Keratinocyte (primary cell): Measurements from ENCODE around the gene SLCO3A1. TPM values are rescaled to one million over a fixed set of nuclear protein-coding genes. Genes with fewer than 3 reads are reported as not detected.

Experiments
- DNase-seq: peaks from one replicate; pipeline ENCODE4 v3.0.0-alpha.2; 2011; ENCODE audit warnings: low read depth, missing footprints, low spot score
- FAIRE-seq: peaks from 2 replicates; lab custom pipeline; 2011; peaks lifted over from hg19 to GRCh38; lab: Jason Lieb, UNC
- H2AFZ ChIP-seq: 2 replicates; pipeline ENCODE4 v1.6.0; 2012; ENCODE audit warnings: low read length, control low read depth, inconsistent platforms; ENCODE audit not compliant: control insufficient read depth
- H3K27ac ChIP-seq: 2 replicates; pipeline ENCODE4 v1.5.1; 2011; ENCODE audit warnings: low read length; ENCODE audit not compliant: control insufficient read depth, insufficient read depth
- H3K27me3 ChIP-seq: 3 replicates; pipeline ENCODE4 v1.6.0; 2011; ENCODE audit warnings: low read length; ENCODE audit not compliant: control insufficient read depth, insufficient read depth; ENCODE audit errors: extremely low read depth
- H3K36me3 ChIP-seq, 2 experiments: 2 replicates in 1 of 2; 3 replicates in 1 of 2; pipeline ENCODE4 v1.5.1; 2011; ENCODE audit warnings: low read length in 2 of 2, mild to moderate bottlenecking in 1 of 2; ENCODE audit not compliant: control insufficient read depth in 2 of 2, insufficient read depth in 2 of 2; ENCODE audit errors: extremely low read depth in 1 of 2
- H3K4me1 ChIP-seq: 3 replicates; pipeline ENCODE4 v1.5.1; 2011; ENCODE audit warnings: low read length; ENCODE audit not compliant: control insufficient read depth, insufficient read depth; ENCODE audit errors: extremely low read depth
- H3K4me2 ChIP-seq: 3 replicates; pipeline ENCODE4 v1.6.0; 2011; ENCODE audit warnings: low read depth, low read length; ENCODE audit not compliant: control insufficient read depth, insufficient read depth; ENCODE audit errors: extremely low read depth
- H3K4me3 ChIP-seq, 3 experiments: fragments of 200-600 bp in 1 of 3; sonication (generic) in 1 of 3; 2 replicates in 2 of 3; 3 replicates in 1 of 3; pipeline ENCODE4 v1.5.1; 2011 to 2016; ENCODE audit warnings: low read length in 3 of 3, mild to moderate bottlenecking in 3 of 3, control low read depth in 2 of 3, inconsistent platforms in 1 of 3, low read depth in 1 of 3, mixed read lengths in 1 of 3, mixed run types in 1 of 3, moderate library complexity in 1 of 3; ENCODE audit not compliant: control insufficient read depth in 2 of 3, insufficient read depth in 2 of 3; ENCODE audit errors: extremely low read depth in 1 of 3
- H3K79me2 ChIP-seq: 2 replicates; pipeline ENCODE4 v1.6.0; 2012; ENCODE audit warnings: low read length; ENCODE audit not compliant: control insufficient read depth, insufficient read depth
- H3K9ac ChIP-seq: 3 replicates; pipeline ENCODE4 v1.6.0; 2011; ENCODE audit warnings: low read length; ENCODE audit not compliant: control insufficient read depth, insufficient read depth; ENCODE audit errors: extremely low read depth
- H3K9me1 ChIP-seq: 3 replicates; pipeline ENCODE4 v1.6.0; 2011; ENCODE audit warnings: low read length; ENCODE audit not compliant: control insufficient read depth, insufficient read depth; ENCODE audit errors: extremely low read depth
- H3K9me3 ChIP-seq: 2 replicates; pipeline ENCODE4 v1.5.1; 2012; ENCODE audit warnings: low read depth, low read length; ENCODE audit not compliant: control insufficient read depth
- H4K20me1 ChIP-seq: 3 replicates; pipeline ENCODE4 v1.6.0; 2011; ENCODE audit warnings: low read length; ENCODE audit not compliant: control insufficient read depth, insufficient read depth; ENCODE audit errors: extremely low read depth
- EZH2 ChIP-seq: IDR thresholded peaks from one replicate; pipeline ENCODE4 v1.6.1; 2012; ENCODE audit warnings: inconsistent platforms, mild to moderate bottlenecking, low read length, moderate library complexity
- dilution Hi-C: fragments of 300-500 bp; cut with MboI; formaldehyde crosslinking; loops from one replicate; pipeline ENCODE4 v1.7.0; 2020; ENCODE audit warnings: low sequenced_read_pairs; ENCODE audit not compliant: extremely low pct_ligation_motif_present
- polyA plus RNA-seq, 5 experiments: library from polyadenylated mRNA; depleted of rRNA in 3 of 5; stranded (reverse) in 3 of 5; stranded (forward) in 1 of 5; unstranded in 1 of 5; fragments of >200 nt; gene quantifications; 1 replicate in 1 of 5; 2 replicates in 3 of 5; 3 replicates in 1 of 5; pipeline versions ENCODE4 v1.2.1 to v1.2.3, GENCODE V29; 2011 to 2012; ENCODE audit warnings: missing spikeins in 2 of 5, low read depth in 1 of 5, low replicate concordance in 1 of 5
- TF ChIP-seq, protein P1 (sequence below), 3 experiments: IDR thresholded peaks in 1 of 3; conservative IDR thresholded peaks in 1 of 3; optimal IDR thresholded peaks in 1 of 3; 2 replicates in 2 of 3; 3 replicates in 1 of 3; pipeline versions ENCODE3 to v1.5.1; 2011; ENCODE audit warnings: low read length in 3 of 3, mild to moderate bottlenecking in 3 of 3, moderate library complexity in 2 of 3, control low read depth in 1 of 3, inconsistent platforms in 1 of 3; ENCODE audit not compliant: insufficient read depth in 2 of 3; ENCODE audit errors: extremely low read depth in 1 of 3

The SLCO3A1 gene
- polyA plus RNA-seq, 1 donor (not counting 4 experiments of a cell fraction or from before 2014, with no cell fraction given): 21.3 TPM

DNA sequence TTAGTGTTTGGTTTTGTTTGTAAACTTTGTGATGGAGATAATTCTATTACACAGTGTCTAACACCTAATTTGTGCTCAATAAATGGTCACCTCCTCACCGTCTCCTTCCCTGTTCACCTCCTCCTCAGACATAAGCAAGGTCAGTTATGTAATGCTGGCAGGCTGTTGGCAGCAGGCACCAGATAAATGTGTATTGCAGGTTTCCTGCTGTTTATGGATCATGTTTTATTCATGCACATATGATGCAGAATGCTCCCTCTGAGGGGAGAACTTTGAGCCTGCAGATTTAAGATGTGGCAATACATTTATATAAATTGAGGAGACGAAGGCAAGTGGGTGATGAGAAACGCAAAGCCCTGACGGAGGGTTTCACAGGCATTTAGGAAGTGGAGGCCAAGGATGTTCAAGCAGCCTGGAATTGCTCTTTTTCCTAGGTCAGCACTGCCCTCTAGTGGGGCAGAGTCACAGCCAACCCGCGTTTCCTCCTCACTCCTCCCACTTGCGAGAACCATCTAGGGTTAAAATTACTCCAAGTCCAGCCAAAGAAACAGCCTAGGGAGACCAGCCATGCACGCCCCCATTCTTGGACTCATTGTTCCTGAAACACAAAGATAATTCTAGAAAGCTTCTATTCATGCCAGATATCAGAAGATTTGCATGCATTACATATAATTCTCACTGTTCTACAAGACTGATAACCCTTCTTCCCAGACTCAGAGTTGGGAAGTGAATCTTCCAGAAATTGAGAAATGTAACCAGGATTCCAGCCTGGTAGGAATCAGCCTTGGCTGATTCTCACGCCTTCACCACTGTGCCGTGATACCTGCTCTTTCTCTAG is 228.7 kb downstream of the SLCO3A1 start:
- FAIRE-seq: peak; percentile 85
- Histone ChIP-seq H3K4me3 (no peak overlapping the region), H3K9me3 (no peaks in the 10 kb centered on the region), H2AFZ (no peak overlapping the region), H3K27me3 (no peaks in the 10 kb centered on the region), H3K27ac (no peak overlapping the region), H3K4me2 (no peak overlapping the region), H3K36me3 (peaks cover 0 to 1% of the 10 kb centered on the region in 2 experiments), H3K9ac (no peak overlapping the region), H3K9me1 (no peaks in the 10 kb centered on the region), H3K4me1 (peaks cover 3% of the 10 kb centered on the region), H3K79me2 (no peaks in the 10 kb centered on the region), H4K20me1 (no peaks in the 10 kb centered on the region)
- dilution Hi-C loops: no loop called here
- no peak for DNase-seq
- TF ChIP-seq EZH2: no peak
- TF ChIP-seq, protein P1, sequence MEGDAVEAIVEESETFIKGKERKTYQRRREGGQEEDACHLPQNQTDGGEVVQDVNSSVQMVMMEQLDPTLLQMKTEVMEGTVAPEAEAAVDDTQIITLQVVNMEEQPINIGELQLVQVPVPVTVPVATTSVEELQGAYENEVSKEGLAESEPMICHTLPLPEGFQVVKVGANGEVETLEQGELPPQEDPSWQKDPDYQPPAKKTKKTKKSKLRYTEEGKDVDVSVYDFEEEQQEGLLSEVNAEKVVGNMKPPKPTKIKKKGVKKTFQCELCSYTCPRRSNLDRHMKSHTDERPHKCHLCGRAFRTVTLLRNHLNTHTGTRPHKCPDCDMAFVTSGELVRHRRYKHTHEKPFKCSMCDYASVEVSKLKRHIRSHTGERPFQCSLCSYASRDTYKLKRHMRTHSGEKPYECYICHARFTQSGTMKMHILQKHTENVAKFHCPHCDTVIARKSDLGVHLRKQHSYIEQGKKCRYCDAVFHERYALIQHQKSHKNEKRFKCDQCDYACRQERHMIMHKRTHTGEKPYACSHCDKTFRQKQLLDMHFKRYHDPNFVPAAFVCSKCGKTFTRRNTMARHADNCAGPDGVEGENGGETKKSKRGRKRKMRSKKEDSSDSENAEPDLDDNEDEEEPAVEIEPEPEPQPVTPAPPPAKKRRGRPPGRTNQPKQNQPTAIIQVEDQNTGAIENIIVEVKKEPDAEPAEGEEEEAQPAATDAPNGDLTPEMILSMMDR (optimal IDR thresholded peaks at IDR 0.05 in 1 of 3, IDR thresholded peaks at IDR 0.05 in 1 of 3, conservative IDR thresholded peaks at IDR 0.05 in 1 of 3; ENCODE audit: extremely low read depth in 1 of 3, insufficient read depth in 2 of 3, low read length in 3 of 3): peak; percentile 87 to 96 (median 90)

DNA sequence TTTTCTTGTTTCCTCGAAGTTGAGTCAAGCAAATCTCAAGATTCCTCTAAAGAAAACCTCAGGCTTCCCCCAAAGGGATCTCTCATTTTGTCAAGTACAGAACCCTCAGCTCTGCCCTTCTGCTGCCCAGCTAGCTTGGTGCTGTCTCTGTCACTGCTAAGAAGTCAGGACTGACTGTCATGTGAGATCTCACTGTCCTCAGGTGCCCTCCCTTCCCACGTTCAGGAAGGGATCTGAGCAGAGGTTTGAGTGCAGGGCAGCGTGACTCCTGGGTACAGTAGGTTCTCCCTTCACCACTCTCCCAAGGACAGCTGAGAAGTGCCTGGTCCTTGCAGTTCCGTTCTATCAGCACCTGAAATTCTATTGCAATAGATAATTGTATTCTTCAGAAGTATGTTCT is 229.7 kb downstream of the SLCO3A1 start:
- no peak for FAIRE-seq
- Histone ChIP-seq H4K20me1 (no peaks in the 10 kb centered on the region), H3K4me2 (no peak overlapping the region), H3K9ac (no peak overlapping the region), H3K36me3 (peaks cover 0 to 1% of the 10 kb centered on the region in 2 experiments), H2AFZ (no peak overlapping the region), H3K4me1 (peaks cover 4% of the 10 kb centered on the region), H3K27me3 (no peaks in the 10 kb centered on the region), H3K9me1 (no peaks in the 10 kb centered on the region), H3K9me3 (no peaks in the 10 kb centered on the region), H3K27ac (no peak overlapping the region), H3K79me2 (no peaks in the 10 kb centered on the region), H3K4me3 (no peak overlapping the region)
- no peak for TF ChIP-seq EZH2
- TF ChIP-seq, protein P1 (optimal IDR thresholded peaks at IDR 0.05 in 1 of 3, IDR thresholded peaks at IDR 0.05 in 1 of 3, conservative IDR thresholded peaks at IDR 0.05 in 1 of 3; ENCODE audit: extremely low read depth in 1 of 3, insufficient read depth in 2 of 3, low read length in 3 of 3): no peak
- dilution Hi-C loops: no loop called here
- no peak for DNase-seq
